ENCODE results near the gene C19orf38.

The C19orf38 gene

GRCh38 chr19:10885201-10886169 lies 37.3 kb downstream of the C19orf38 start:
- Histone ChIP-seq H3K27ac (ENCODE audit: low read length) (no peak overlapping the region), H3K9me3 (ENCODE audit: control insufficient read depth, low read depth, low read length) (no peaks in the 10 kb centered on the region), H3K4me3 (ENCODE audit: low read length) (no peak overlapping the region), H3K4me1 (ENCODE audit: control insufficient read depth, low read depth, low read length) (peaks cover 49% of the 10 kb centered on the region), H3K36me3 (ENCODE audit: control insufficient read depth, low read depth, low read length) (no peaks in the 10 kb centered on the region), H3K27me3 (ENCODE audit: control insufficient read depth, insufficient read depth, low read length) (no peaks in the 10 kb centered on the region), H3K9ac (ENCODE audit: low read length) (no peak overlapping the region)

GRCh38 chr19:10887616-10888367 lies 39.6 kb downstream of the C19orf38 start:
- H3K4me3 ChIP-seq (ENCODE audit: low read length): peak overlapping the region; percentile 39
- H3K27me3 ChIP-seq (ENCODE audit: control insufficient read depth, insufficient read depth, low read length): no peaks in the 10 kb centered on the region
- H3K9me3 ChIP-seq (ENCODE audit: control insufficient read depth, low read depth, low read length): no peaks in the 10 kb centered on the region
- peak overlapping the region; percentile 77 for H3K27ac ChIP-seq (ENCODE audit: low read length)
- H3K9ac ChIP-seq (ENCODE audit: low read length): peak overlapping the region; percentile 33
- H3K4me1 ChIP-seq (ENCODE audit: control insufficient read depth, low read depth, low read length): peaks cover 50% of the 10 kb centered on the region
- H3K36me3 ChIP-seq (ENCODE audit: control insufficient read depth, low read depth, low read length): no peaks in the 10 kb centered on the region

GRCh38 chr19:10888421-10888866 lies 40.2 kb downstream of the C19orf38 start:
- Histone ChIP-seq H3K36me3 (ENCODE audit: control insufficient read depth, low read depth, low read length) (no peaks in the 10 kb centered on the region), H3K9me3 (ENCODE audit: control insufficient read depth, low read depth, low read length) (no peaks in the 10 kb centered on the region), H3K9ac (ENCODE audit: low read length) (peak overlapping the region; percentile 33), H3K4me3 (ENCODE audit: low read length) (peak overlapping the region; percentile 39), H3K27me3 (ENCODE audit: control insufficient read depth, insufficient read depth, low read length) (no peaks in the 10 kb centered on the region), H3K27ac (ENCODE audit: low read length) (peak overlapping the region; percentile 77), H3K4me1 (ENCODE audit: control insufficient read depth, low read depth, low read length) (peaks cover 50% of the 10 kb centered on the region)

- Histone ChIP-seq H3K4me3 (ENCODE audit: low read length) (no peak overlapping the region), H3K27me3 (ENCODE audit: control insufficient read depth, insufficient read depth, low read length) (no peaks in the 10 kb centered on the region), H3K9me3 (ENCODE audit: control insufficient read depth, low read depth, low read length) (no peaks in the 10 kb centered on the region), H3K9ac (ENCODE audit: low read length) (no peak overlapping the region), H3K27ac (ENCODE audit: low read length) (no peak overlapping the region), H3K4me1 (ENCODE audit: control insufficient read depth, low read depth, low read length) (peaks cover 55% of the 10 kb centered on the region), H3K36me3 (ENCODE audit: control insufficient read depth, low read depth, low read length) (no peaks in the 10 kb centered on the region)
These were observed 41.7 kb downstream of the C19orf38 start for GRCh38 chr19:10889880-10890279.

- no peaks in the 10 kb centered on the region for H3K36me3 ChIP-seq (ENCODE audit: control insufficient read depth, low read depth, low read length)
- H3K9ac ChIP-seq (ENCODE audit: low read length): no peak overlapping the region
- peaks cover 48% of the 10 kb centered on the region for H3K4me1 ChIP-seq (ENCODE audit: control insufficient read depth, low read depth, low read length)
- no peak overlapping the region for H3K4me3 ChIP-seq (ENCODE audit: low read length)
- H3K27ac ChIP-seq (ENCODE audit: low read length): no peak overlapping the region
- no peaks in the 10 kb centered on the region for H3K27me3 ChIP-seq (ENCODE audit: control insufficient read depth, insufficient read depth, low read length)
- H3K9me3 ChIP-seq (ENCODE audit: control insufficient read depth, low read depth, low read length): no peaks in the 10 kb centered on the region
These were observed 43.3 kb downstream of the C19orf38 start for GRCh38 chr19:10891405-10892086.

GRCh38 chr19:10892256-10892655 lies 44.0 kb downstream of the C19orf38 start:
- H3K9ac ChIP-seq (ENCODE audit: low read length): no peak overlapping the region
- H3K4me1 ChIP-seq (ENCODE audit: control insufficient read depth, low read depth, low read length): peaks cover 44% of the 10 kb centered on the region
- no peaks in the 10 kb centered on the region for H3K9me3 ChIP-seq (ENCODE audit: control insufficient read depth, low read depth, low read length)
- no peaks in the 10 kb centered on the region for H3K27me3 ChIP-seq (ENCODE audit: control insufficient read depth, insufficient read depth, low read length)
- H3K36me3 ChIP-seq (ENCODE audit: control insufficient read depth, low read depth, low read length): no peaks in the 10 kb centered on the region
- H3K27ac ChIP-seq (ENCODE audit: low read length): no peak overlapping the region
- no peak overlapping the region for H3K4me3 ChIP-seq (ENCODE audit: low read length)

- Histone ChIP-seq H3K36me3 (ENCODE audit: control insufficient read depth, low read depth, low read length) (no peaks in the 10 kb centered on the region), H3K9me3 (ENCODE audit: control insufficient read depth, low read depth, low read length) (no peaks in the 10 kb centered on the region), H3K4me1 (ENCODE audit: control insufficient read depth, low read depth, low read length) (peaks cover 28% of the 10 kb centered on the region), H3K9ac (ENCODE audit: low read length) (no peak overlapping the region), H3K27me3 (ENCODE audit: control insufficient read depth, insufficient read depth, low read length) (no peaks in the 10 kb centered on the region), H3K4me3 (ENCODE audit: low read length) (no peak overlapping the region), H3K27ac (ENCODE audit: low read length) (no peak overlapping the region)
These were observed 46.6 kb downstream of the C19orf38 start for GRCh38 chr19:10894911-10895213.

- Histone ChIP-seq H3K4me1 (ENCODE audit: control insufficient read depth, low read depth, low read length) (peaks cover 28% of the 10 kb centered on the region), H3K4me3 (ENCODE audit: low read length) (no peak overlapping the region), H3K9ac (ENCODE audit: low read length) (no peak overlapping the region), H3K36me3 (ENCODE audit: control insufficient read depth, low read depth, low read length) (no peaks in the 10 kb centered on the region), H3K27me3 (ENCODE audit: control insufficient read depth, insufficient read depth, low read length) (no peaks in the 10 kb centered on the region), H3K9me3 (ENCODE audit: control insufficient read depth, low read depth, low read length) (no peaks in the 10 kb centered on the region), H3K27ac (ENCODE audit: low read length) (no peak overlapping the region)
These were observed 47.1 kb downstream of the C19orf38 start for GRCh38 chr19:10895363-10895762.

- Histone ChIP-seq H3K27me3 (ENCODE audit: control insufficient read depth, insufficient read depth, low read length) (no peaks in the 10 kb centered on the region), H3K4me1 (ENCODE audit: control insufficient read depth, low read depth, low read length) (peaks cover 26% of the 10 kb centered on the region), H3K9me3 (ENCODE audit: control insufficient read depth, low read depth, low read length) (no peaks in the 10 kb centered on the region), H3K27ac (ENCODE audit: low read length) (no peak overlapping the region), H3K9ac (ENCODE audit: low read length) (no peak overlapping the region), H3K36me3 (ENCODE audit: control insufficient read depth, low read depth, low read length) (no peaks in the 10 kb centered on the region), H3K4me3 (ENCODE audit: low read length) (no peak overlapping the region)
These were observed 47.7 kb downstream of the C19orf38 start for GRCh38 chr19:10895920-10896319.

GRCh38 chr19:10896851-10897526 lies 48.8 kb downstream of the C19orf38 start:
- H3K9ac ChIP-seq (ENCODE audit: low read length): no peak overlapping the region

GRCh38 chr19:10898633-10899032 lies 50.4 kb downstream of the C19orf38 start:
- Histone ChIP-seq H3K4me3 (ENCODE audit: low read length) (no peak overlapping the region), H3K4me1 (ENCODE audit: control insufficient read depth, low read depth, low read length) (peaks cover 10% of the 10 kb centered on the region), H3K36me3 (ENCODE audit: control insufficient read depth, low read depth, low read length) (no peaks in the 10 kb centered on the region), H3K9ac (ENCODE audit: low read length) (no peak overlapping the region), H3K27ac (ENCODE audit: low read length) (no peak overlapping the region), H3K9me3 (ENCODE audit: control insufficient read depth, low read depth, low read length) (no peaks in the 10 kb centered on the region), H3K27me3 (ENCODE audit: control insufficient read depth, insufficient read depth, low read length) (no peaks in the 10 kb centered on the region)

More at GRCh38 chr19:10896851-10897526, 48.8 kb downstream of the C19orf38 start:
- H3K9me3 ChIP-seq (ENCODE audit: control insufficient read depth, low read depth, low read length): no peaks in the 10 kb centered on the region
- no peaks in the 10 kb centered on the region for H3K27me3 ChIP-seq (ENCODE audit: control insufficient read depth, insufficient read depth, low read length)
- H3K4me1 ChIP-seq (ENCODE audit: control insufficient read depth, low read depth, low read length): peaks cover 15% of the 10 kb centered on the region
- no peak overlapping the region for H3K4me3 ChIP-seq (ENCODE audit: low read length)
- H3K27ac ChIP-seq (ENCODE audit: low read length): no peak overlapping the region
- H3K36me3 ChIP-seq (ENCODE audit: control insufficient read depth, low read depth, low read length): no peaks in the 10 kb centered on the region
